Esophagus mucosa (tissue), 1 donor: ENCODE results near the gene PATJ. TPM values are rescaled to one million over a fixed set of nuclear protein-coding genes. Genes with fewer than 3 reads are reported as not detected.
"Not testable (repeated sequence)": the region's sequence is repeated elsewhere in the genome, so short reads cannot be mapped to it uniquely, and the experiment has no call there.

Source experiments
- ATAC-seq: fragments of 200-7000 bp; cut with Tn5 transposase; one replicate; pipeline ENCODE4 v1.9.1; 2020
- total RNA-seq: library from RNA; stranded (reverse); gene quantifications from one replicate; pipeline ENCODE4 v1.2.4, GENCODE V29; 2023
- donor health status: DM: yes; HTN: yes; CAD: no.

The PATJ gene
- total RNA-seq, 1 donor from 2014 or later: 52.8 TPM

- ATAC-seq: no peak
Measured at GRCh38 chr1:61749574-61749973, 7.3 kb downstream of the PATJ start.

GRCh38 chr1:61752921-61753389 is 10.7 kb downstream of the PATJ start:
- ATAC-seq: no peak

- ATAC-seq: no peak
Measured at GRCh38 chr1:61753998-61754508, 11.8 kb downstream of the PATJ start.

GRCh38 chr1:61754545-61754944 is 12.3 kb downstream of the PATJ start:
- ATAC-seq: peak; percentile 90

GRCh38 chr1:61756773-61757172 is 14.5 kb downstream of the PATJ start:
- peak; percentile 56 for ATAC-seq

GRCh38 chr1:61757950-61758349 is 15.7 kb downstream of the PATJ start:
- ATAC-seq: no peak

- no peak for ATAC-seq
Measured at GRCh38 chr1:61770131-61770530, 27.9 kb downstream of the PATJ start.

GRCh38 chr1:61776091-61776490 is 33.8 kb downstream of the PATJ start:
- no peak for ATAC-seq

- ATAC-seq: no peak
Measured at GRCh38 chr1:61779231-61779630, 37.0 kb downstream of the PATJ start.

GRCh38 chr1:61781151-61781550 is 38.9 kb downstream of the PATJ start:
- no peak for ATAC-seq

GRCh38 chr1:61782771-61783170 is 40.5 kb downstream of the PATJ start:
- no peak for ATAC-seq

GRCh38 chr1:61784726-61785125 is 42.4 kb downstream of the PATJ start:
- no peak for ATAC-seq

GRCh38 chr1:61790837-61791236 is 48.6 kb downstream of the PATJ start:
- ATAC-seq: no peak

GRCh38 chr1:61797045-61797755 is 54.9 kb downstream of the PATJ start:
- ATAC-seq: no peak

GRCh38 chr1:61801047-61801446 is 58.8 kb downstream of the PATJ start:
- not testable (repeated sequence) for ATAC-seq

GRCh38 chr1:61807606-61808140 is 65.4 kb downstream of the PATJ start:
- no peak for ATAC-seq

GRCh38 chr1:61808321-61808720 is 66.0 kb downstream of the PATJ start:
- ATAC-seq: no peak

- no peak for ATAC-seq
Measured at GRCh38 chr1:61808968-61809367, 66.7 kb downstream of the PATJ start.

GRCh38 chr1:61812916-61813315 is 70.6 kb downstream of the PATJ start:
- no peak for ATAC-seq

- ATAC-seq: no peak
Measured at GRCh38 chr1:61816191-61816590, 73.9 kb downstream of the PATJ start.

- no peak for ATAC-seq
Measured at GRCh38 chr1:61818992-61819391, 76.7 kb downstream of the PATJ start.

- ATAC-seq: no peak
Measured at GRCh38 chr1:61819421-61819820, 77.1 kb downstream of the PATJ start.

- no peak for ATAC-seq
Measured at GRCh38 chr1:61825393-61825792, 83.1 kb downstream of the PATJ start.

- ATAC-seq: no peak
Measured at GRCh38 chr1:61828805-61829204, 86.5 kb downstream of the PATJ start.
